HG03565 (cell line): ENCODE measurements around the gene ZNF281.

Experiments used
- ATAC-seq: cut with Tn5 transposase; IDR thresholded peaks from one replicate; pipeline ENCODE4 v1.9.1; 2021; ENCODE audit warnings: mild to moderate bottlenecking, moderate library complexity; ENCODE audit not compliant: unreplicated experiment

The ZNF281 gene

DNA sequence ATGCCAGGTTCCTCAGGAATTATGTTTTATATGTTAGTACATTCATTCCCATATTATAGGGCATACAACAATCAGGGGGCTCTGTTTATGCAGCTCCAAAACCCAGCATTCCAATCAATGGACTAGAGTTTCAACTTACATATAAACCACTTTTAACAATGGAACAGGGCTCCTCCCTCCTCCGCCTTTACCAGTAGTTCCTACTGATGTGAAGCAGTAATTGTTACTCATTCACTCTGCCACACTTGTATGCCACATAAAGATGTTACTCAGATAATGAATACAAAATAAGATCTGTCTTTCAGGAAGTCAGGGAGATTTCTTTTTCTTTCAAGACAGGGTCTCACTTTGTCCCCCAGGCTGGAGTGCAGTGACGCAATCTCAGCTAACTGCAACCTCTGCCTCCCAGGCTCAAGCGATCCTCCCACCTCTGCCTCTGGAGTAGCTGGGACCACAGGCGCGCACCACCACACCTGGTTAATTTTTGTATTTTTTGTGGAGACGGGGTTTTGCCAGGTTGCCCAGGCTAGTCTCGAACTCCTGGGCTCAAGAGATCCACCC is 17.1 kb downstream of the ZNF281 start:
- ATAC-seq = no peak

DNA sequence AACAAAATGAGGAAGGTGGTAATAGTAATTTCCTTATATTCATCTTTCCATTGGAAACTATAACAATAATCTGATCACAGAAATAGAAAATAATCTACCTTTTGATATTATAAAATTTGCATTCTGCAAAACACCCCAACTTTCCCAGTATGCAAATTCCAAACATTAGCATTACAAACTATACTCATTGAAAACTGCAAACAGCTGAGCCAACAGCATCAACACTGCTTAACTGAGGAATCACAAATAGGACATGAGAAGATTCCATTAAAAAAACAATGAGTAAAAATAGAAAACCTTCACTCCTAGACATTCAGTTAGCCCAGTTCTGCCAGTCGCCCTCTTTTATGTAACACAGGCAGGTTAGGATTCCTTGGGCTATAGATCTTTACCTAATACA is 18.1 kb downstream of the ZNF281 start:
- ATAC-seq = no peak

DNA sequence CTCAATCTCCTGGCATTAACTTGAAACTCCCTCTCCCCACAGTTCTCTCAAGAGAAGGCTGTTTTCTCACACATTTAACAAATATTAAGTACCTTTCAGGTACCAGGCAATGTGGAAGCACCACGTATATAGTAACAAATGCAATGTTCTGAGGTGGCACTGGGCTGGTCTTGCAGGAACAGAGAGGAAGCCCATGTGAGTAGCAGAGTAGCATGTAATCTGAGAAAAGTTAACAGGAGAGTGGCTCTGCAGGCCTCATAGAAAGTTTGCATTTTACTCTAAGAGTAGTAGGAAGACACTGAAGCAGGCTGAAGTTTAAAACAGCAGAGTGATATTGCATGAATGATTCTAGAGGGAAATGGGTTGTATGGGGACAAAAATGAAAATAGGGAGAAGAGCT is 21.0 kb downstream of the ZNF281 start:
- ATAC-seq = no peak

DNA sequence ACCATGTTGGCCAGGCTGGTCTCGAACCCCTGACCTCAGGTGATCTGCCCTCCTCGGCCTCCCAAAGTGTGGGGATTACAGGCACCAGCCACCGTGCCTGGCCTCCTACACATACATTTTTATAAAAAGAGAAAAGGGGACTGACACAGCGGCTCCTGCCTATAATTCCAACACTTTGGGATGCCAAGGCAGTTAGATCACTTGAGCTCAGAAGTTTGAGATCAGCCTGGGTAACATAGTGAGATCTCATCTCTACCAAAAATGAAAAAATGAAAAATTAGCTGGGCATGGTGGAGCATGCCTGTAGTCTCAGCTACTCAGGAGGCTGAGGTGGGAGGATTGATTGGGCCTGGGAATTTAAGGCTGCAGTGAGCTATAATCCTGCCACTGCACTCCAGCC is 23.4 kb downstream of the ZNF281 start:
- no peak for ATAC-seq

DNA sequence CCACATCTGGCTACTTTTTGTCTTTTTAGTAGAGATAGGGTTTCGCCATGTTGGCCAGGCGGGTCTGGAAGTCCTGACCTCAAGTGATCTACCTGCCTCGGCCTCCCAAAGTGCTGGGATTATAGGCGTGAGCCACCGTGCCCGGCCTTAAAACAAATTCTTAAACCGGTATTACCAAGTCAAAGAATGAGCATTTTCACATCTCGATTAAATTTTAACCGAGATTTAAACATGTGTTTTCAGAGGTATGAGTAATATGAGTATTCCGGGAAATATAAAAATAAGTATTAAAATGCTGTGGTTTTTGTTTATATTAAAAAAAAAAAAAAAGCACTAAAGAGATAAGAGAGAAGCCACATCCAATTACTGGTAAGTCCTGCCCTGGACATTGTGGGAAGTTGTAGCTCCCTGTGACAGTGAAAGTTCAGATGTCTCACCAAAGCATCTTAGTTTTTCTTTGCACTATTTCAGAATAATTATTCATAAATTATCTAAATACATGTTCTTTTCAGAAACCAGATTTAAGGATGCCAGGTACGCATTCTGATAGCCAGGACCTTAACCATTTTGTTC is 24.9 kb downstream of the ZNF281 start:
- ATAC-seq = no peak

DNA sequence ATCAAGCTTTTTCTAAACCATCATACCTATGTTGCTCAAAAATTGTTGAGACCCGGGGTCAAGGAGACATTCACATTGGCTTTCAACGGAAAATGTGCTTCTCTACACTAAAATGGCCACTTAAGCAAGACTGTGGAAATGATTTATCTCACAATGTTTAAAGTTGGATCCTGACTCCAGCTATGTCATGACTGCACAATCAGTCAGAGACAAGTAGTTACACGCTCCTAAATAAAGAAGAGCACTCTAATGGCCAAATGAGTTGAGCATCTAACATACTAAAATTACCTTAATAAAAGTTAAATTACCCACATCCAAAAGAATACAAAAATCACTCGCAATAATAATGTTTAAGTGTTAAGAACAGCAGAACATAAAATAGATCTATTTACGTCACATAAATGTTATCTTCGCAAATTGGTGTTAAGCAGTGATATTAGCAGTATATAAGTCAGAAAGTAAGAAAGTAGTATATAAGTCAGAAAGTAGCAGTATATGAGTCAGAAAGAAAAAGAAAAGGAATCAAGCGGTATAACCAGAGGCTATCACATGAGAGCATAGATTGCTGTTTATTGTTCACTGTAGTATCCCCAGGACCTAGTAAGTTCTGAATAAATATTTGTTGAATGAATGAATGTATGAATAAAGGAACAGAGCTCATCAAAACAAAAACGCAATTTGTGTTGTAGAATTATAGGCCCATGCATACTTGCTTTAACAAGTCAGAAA is 28.4 kb downstream of the ZNF281 start:
- ATAC-seq = no peak

DNA sequence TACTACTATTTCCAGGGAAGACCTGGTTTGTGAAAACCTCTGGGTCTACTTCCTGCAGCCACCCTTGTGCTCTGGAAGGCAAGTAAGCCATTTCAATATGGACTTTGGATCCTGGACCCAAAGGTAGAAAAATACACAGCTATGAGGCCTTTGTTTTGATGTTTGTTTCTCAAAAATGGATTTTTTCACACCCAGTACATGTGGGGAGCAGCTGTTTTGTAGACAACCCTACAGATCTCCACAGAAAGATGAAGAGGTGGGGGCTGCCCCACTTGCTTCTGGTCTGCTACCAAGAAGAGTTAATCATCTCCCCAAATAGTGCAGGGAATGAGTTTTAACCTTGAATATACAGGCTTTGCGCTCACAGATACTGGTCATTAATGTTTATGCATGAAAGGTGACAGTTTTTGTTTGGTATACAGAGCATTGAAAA is 29.2 kb downstream of the ZNF281 start:
- peak; percentile 47 for ATAC-seq

DNA sequence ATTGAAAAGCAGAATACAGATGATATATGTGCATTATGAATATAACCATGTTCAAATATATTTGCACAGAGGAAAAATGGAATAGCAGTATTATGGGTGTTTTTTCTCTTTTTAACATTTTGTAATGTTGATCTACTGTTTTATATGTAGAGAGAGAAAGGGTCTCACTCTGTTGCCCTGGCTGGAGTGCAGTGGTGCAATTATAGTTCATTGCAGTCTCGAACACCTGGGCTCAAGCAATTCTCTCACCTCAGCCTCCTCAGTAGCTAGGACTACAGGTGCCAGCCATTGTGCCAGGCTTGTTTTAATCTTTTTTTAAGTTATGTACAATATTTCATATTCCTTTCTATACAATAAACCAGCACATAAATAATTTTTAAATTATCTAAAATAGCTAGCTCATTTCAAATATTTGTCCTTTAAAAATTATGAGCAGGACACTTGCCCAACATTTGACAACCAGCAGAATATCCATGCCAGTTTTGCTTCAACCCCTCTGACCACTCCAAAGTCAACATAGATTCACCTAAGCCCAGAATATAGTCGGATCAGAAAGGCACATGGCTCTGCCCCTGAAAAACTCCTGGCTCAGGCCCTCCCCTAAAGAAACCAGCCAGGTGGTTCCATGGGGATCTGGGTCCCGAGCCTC is 29.8 kb downstream of the ZNF281 start:
- ATAC-seq = no peak

DNA sequence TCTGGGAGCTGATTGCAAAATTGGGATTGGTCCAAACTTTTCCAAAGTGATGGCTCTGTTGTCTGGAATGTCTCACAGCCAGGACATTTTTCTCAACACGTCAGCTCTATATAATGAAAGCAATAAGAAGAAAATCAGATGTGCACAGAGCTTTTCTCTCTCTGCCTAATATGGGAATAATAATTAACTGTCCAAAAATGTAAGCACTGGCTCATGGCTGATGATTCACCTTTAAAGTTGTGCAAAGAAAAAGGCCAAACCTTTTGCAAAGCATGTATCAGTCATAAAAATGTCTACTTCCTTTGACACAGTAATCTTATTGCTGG is 30.4 kb downstream of the ZNF281 start:
- ATAC-seq = no peak

DNA sequence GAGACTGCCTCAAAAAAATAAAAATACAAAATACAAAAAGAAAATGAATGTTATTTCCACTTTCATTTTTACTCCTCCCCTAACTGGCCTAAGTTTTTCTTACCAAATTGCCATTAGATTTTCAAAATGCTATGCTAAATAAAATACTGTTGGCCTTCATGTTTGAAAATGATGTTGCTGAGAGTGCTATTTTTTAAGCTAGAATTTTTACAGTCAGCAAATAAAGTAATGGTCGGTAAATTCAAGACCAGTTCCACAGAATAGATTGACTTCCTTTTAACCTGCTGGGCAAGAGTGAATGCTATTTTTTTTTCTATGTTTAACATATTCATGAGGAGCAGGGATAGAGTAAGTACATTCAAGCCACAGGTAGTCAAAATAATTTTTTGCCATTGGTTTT is 31.7 kb downstream of the ZNF281 start:
- ATAC-seq = no peak

DNA sequence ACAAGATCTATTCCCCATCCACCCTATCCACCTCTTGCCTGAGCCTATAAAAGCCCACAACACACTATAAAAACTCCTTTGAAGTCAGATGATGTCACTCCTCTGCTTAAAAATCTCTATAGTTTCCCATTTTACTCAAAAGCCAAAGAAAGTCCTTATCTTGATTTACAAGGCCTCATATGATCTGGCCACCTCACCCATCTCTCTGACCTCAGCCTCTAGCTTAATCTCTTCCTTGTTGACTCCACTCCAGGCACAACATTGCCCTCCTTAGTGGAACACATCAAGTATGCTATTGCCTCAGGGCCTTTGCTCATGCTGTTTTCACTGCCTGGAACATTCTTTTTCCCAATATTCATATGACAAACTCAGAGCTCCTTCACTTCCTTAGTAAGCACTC is 33.3 kb downstream of the ZNF281 start:
- ATAC-seq = no peak

DNA sequence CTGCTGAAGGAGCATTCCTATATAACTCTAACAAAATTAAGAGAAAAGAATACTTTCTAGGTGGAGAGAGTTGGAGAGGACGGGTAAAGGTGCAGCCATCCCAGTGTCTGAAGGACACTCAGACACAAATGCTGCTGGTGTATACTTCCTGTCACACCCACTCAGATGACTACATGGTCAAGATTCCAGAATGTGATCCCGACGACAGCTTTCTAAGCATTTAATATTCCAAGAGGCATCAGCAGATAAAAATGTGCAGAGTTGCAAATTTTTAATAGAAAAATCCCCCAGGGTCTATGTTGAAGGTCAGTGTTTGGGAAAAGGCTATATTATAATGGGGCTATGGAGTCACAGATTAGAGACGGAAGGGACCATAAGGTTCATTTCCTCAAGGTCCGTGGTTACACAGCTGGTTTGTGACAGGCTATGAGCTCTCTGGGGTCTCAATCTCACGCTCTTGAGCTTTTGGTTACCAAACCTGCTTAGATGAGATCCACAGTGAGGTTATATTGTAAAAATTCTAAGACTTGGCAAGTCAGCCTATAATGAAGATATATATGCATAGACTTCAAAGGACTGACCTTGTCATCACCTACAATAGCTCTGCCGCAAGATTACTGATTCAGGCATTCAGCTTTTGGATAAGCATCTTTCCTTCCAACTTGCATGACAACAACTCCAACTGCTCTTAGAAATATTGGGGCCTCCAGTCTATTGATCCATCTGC is 35.1 kb downstream of the ZNF281 start:
- ATAC-seq = no peak

DNA sequence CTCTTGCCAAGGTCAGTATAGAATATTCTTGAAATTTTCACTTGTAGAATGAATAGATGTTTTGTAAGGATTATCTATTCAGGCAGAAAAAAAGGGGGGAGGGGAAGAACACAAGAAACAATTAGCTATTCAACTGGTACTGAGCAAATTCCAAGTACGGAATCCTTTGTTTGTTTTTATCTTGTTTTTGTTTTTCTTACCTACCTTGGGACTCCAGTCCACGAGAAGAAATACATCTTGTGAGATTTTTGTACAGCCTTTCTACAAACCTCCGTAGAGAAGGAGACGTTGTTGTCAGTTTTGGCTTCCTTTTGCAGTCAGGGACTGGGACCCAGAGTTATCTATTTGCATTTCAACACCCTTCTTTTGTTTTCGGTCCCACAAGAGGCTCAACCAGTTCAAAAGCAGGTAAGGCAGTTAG is 36.0 kb downstream of the ZNF281 start:
- ATAC-seq = no peak

DNA sequence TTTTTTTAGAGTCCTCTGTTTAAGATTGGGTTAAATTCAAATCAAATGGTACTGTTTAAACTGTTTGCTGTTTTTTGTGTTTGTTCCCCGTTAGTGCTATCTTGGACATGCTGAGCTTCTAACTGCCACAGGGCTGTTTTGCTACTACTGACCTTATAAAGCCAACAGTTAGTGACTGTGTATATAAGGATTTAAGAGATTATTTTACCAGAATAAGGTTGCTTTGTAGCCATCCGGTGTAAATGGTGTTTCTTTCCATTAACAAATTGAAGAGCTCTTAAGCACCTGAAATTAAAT is 37.0 kb downstream of the ZNF281 start:
- ATAC-seq = no peak

DNA sequence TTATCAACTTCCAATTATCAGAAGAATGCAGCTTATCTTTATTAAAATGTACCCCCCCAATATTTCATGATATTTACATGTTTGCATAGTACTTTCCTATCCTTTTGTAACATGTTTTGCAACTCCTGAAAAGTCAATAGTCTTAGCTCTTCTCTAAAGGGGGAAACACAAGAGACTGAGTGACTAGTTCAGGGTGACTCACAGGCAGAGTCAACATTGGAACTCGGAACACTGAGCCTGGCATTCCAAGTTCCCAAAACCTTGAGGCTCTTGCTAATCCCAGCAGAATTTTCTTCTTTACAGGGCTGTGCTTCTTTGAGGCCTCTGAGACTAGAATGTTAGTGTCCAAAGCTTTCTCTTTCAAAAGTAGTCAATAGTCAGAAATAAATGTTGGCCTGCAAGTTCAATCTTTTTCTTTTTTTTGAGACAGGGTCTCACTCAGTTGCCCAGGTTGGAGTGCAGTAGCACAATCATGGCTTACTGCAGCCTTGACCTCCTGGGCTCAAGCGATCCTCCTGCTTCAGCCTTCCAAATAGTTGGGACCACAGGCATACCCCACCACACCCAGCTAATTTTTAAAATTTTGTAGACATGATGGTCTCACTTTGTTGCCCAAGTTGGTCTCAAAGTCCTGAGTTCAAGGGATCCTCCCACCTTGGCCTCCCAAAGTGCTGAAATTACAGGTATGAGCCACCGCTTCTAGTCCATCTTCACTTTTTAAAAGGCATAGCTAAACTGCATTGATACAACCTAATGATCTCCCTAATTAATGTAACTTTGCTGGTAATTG is 37.5 kb downstream of the ZNF281 start:
- ATAC-seq = no peak

DNA sequence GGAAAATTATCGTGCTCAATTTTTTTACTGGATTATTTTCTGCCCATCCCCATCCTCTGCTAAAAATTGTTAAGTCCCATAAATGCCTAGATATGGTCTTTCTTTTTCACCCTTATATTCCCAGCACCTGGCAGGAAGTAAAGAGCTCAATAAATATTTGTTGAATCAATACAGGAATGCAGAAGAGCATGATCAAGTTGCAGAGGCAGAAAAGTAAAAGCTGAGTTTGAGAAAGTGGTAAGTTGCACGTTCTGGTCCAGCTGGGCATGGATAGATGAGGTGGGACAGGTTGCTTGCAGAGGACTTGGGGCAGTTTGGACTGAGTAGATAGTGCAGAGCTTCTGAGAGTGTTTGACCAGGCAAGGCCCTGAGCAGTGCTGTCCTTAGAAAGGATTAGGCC is 40.1 kb downstream of the ZNF281 start:
- no peak for ATAC-seq

DNA sequence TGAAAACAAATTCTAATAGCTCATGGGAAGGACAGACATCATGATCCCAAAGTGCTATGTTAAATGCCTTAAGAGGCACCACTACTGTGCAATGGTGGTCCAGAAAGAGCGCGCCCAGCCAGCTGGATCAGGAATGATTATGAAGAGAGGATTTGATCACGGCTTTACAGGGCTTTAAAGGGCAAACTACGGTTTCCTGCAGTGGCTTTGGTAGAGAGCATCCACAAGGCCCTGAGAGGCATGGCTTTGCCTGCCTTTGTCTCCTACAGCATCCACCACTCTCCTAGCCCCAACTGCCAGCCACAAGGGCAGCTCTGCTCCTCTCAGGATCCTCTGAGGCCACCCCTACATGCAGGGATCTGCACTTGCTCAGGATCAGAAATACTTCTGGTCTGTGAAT is 40.7 kb downstream of the ZNF281 start:
- no peak for ATAC-seq

DNA sequence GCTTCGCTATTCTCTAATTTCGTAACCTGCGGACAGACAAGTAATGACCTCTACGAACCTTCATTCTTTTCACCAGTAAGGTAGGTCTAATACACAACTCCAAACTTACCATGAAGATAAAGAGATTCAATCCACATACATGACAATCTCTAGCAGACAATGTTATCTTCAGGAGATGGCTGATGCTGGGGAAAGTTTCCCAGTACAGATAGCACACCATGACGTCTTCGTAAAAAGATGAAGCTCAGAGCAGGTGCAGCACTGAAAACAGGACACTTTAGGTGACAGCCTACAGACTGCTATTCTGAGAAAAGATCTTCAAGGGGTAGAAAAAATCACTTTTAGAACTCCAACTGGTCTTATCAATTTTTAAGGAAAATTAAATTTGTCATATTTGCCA is 41.3 kb downstream of the ZNF281 start:
- ATAC-seq = no peak

DNA sequence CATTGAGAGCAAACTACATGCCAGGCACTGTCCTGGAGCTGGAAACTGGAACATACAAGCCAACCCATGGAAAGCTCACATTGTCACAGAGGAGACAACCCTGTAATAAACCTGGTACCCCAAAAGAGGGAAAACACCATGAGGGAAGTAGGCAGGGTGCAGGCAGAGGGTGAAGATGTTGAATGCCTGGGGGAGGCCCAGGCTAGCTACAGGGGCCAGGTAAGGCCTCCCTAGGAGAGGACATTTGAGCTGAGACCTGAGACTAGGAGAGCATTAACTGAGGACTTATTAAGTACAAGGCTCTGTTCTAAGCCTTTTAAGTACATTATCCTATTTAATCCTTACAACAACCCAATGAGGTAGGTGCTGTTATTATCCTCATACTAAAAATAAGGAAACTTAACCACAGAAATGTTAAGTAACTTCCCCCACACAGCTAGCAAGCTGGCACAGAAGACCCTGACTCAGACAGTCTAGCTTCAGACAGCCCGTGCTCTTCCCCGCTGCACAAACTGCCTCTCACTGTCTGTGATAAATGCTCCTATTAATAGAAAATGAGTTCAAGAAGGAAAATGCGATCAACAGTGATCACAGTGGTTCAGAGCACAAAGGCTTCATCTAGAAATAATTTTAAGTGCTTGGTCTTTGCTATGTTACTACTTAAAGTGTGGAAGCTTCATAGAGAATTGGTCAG is 41.8 kb downstream of the ZNF281 start:
- no peak for ATAC-seq

DNA sequence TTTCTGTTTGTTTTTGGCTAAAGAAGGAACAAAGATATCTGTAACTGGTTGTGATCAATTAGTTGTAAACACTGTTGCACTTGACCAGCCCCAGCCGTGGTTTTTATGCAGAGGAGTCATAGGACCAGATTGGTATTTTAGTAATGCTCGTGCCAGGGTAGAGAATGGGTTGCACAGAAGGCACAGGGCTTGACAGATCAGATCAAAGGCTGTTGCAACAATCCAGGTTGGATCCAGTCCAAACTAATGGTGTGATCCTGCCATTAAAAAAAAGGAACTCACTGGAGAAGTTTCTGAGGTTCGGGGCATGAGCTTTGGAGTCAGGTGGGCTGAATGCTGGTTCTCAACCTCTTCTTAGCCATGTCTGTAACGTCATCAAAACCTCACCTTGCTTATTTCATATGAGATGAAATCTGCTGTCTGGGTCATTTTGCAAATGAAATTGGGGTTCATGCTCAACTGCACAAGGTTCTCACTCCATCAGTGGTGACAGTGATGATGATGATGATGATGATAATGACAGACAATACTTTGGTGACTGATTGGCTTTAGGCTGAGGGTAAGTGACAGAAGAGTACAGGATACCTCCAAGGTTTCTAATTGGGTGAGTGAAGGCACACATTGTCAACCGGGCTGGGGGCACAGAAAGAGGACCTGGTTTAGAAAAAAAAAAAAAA is 43.1 kb downstream of the ZNF281 start:
- ATAC-seq = no peak
